ENCODE data around the gene C1QL4. TPM values are rescaled to one million over a fixed set of nuclear protein-coding genes. Genes with fewer than 3 reads are reported as not detected.

C1QL4 gene
- total RNA-seq, 1 experiment from 2014 or later, result not detected

- peaks cover 27% of the 10 kb centered on the region for H3K27me3 Mint-ChIP-seq (ENCODE audit: unreplicated experiment)
- TF ChIP-seq CTCF (IDR thresholded peaks at IDR 0.05; ENCODE audit: unreplicated experiment), result no peak
- BruUV-seq (replicated peaks), result no TSS peak
- peaks cover 11% of the 10 kb centered on the region for H3K36me3 Mint-ChIP-seq (ENCODE audit: insufficient read depth, unreplicated experiment)
- CTCF ChIA-PET, result interaction anchor here (1.0 kb wide), 1 partner anchor 196 kb away, joined by 5 read pairs; no protein-coding TSS in a partner anchor
- H3K4me3 Mint-ChIP-seq (ENCODE audit: low read depth, unreplicated experiment), result no peak overlapping the region
- H3K27ac Mint-ChIP-seq (ENCODE audit: unreplicated experiment), result no peak overlapping the region
- H3K4me1 Mint-ChIP-seq (ENCODE audit: low read depth, unreplicated experiment), result peaks cover 23% of the 10 kb centered on the region
- no peaks in the 10 kb centered on the region for H3K9me3 Mint-ChIP-seq (ENCODE audit: low read depth, unreplicated experiment)
- intact Hi-C loops (cut with micrococcal nuclease; ENCODE audit: unreplicated experiment), result no loop called here
- DNase-seq, result no peak
Observed at GRCh38 chr12:49294804-49295081, 42.2 kb downstream of the C1QL4 start.

DNA sequence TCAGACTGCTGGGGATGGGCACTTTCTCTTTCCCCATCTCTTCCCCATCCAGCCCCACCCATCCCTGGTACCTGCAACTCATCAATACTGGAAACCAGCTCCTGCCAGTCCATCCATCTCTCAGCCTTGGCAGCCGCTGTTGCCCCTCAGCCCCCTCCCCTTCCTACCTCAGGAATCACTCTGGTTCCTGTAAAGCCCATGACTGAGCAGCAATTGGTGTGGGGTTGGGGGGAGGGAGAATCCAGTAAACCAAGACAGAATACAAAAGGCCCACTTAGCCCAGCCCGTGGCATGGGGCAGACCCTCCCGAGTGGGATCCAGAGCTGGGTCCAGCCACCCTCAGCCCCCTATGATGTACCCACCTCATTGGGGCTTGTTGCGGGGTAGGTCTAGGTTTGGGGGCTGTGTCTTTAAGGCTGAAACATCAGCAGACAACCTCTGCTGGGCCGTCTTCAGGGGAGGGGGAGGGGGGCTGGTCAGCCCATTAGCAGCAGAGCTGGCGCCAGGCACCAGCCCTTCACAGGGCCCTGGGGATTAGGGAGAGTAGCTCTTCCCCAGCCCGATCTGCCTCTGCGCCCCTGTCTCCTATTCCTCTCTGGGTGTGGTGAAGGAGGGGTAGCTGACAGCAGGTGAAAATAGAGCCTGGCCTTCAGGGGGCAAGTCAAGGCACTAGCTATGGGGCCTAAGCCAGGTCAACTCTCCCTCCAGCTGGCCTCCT is 42.7 kb downstream of the C1QL4 start:
- DNase-seq, result no peak
- no peak overlapping the region for H3K4me3 Mint-ChIP-seq (ENCODE audit: low read depth, unreplicated experiment)
- H3K4me1 Mint-ChIP-seq (ENCODE audit: low read depth, unreplicated experiment), result peaks cover 23% of the 10 kb centered on the region
- peaks cover 27% of the 10 kb centered on the region for H3K27me3 Mint-ChIP-seq (ENCODE audit: unreplicated experiment)
- TF ChIP-seq CTCF (IDR thresholded peaks at IDR 0.05; ENCODE audit: unreplicated experiment), result no peak
- intact Hi-C loops (cut with micrococcal nuclease; ENCODE audit: unreplicated experiment), result no loop called here
- H3K36me3 Mint-ChIP-seq (ENCODE audit: insufficient read depth, unreplicated experiment), result peaks cover 11% of the 10 kb centered on the region
- BruUV-seq (replicated peaks), result no TSS peak
- no peaks in the 10 kb centered on the region for H3K9me3 Mint-ChIP-seq (ENCODE audit: low read depth, unreplicated experiment)
- no peak overlapping the region for H3K27ac Mint-ChIP-seq (ENCODE audit: unreplicated experiment)
- CTCF ChIA-PET, result no interaction called here

DNA sequence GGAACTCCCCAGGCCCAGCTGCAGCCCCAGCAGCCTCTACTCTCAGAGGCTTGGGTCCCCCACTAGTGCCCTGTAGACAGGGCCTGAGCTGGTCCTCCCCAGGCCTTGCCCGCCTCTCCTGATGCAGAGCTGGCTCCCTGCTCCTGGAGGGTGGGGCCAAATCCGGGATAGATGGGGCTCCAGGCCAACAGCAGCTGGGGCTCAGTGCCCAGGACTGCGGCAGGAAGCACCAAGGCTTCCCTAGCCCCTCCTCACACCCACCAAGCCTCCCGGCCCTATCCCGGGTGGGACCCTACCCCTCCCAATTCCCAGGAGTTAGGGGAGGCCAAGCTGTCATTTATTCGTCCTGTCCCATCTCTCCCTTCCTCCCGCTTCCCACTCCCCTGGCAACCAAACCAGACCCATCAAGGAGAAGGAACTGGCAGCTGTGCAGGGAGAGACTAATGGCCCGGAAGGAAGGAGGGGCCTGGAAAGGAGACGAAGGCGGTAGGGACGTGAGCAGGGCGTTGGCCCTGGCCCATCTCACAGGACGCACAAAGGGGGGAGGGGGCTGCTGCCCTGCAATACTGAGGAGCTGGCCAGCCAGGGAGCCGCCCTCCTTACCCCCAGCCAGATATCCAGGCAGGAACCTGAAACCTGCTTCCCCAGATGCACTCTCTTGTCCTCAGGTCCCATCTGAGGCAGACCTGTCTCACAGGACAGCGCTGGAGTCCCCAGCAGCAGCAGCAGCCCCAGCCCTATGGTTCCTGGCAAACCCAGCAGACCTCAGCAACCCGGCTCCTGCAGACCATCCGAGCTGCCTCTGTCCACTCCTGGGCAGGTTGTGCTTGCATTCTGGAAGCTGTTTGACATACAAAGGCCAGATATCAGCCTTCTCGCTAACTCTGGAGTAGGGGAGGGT is 43.7 kb downstream of the C1QL4 start:
- Mint-ChIP-seq H3K27ac (ENCODE audit: unreplicated experiment) (no peak overlapping the region), H3K4me3 (ENCODE audit: low read depth, unreplicated experiment) (no peak overlapping the region), H3K9me3 (ENCODE audit: low read depth, unreplicated experiment) (no peaks in the 10 kb centered on the region), H3K4me1 (ENCODE audit: low read depth, unreplicated experiment) (peaks cover 15% of the 10 kb centered on the region), H3K27me3 (ENCODE audit: unreplicated experiment) (peaks cover 29% of the 10 kb centered on the region), H3K36me3 (ENCODE audit: insufficient read depth, unreplicated experiment) (peaks cover 5% of the 10 kb centered on the region)
- TF ChIP-seq CTCF (IDR thresholded peaks at IDR 0.05; ENCODE audit: unreplicated experiment), result no peak
- CTCF ChIA-PET, result no interaction called here
- intact Hi-C loops (cut with micrococcal nuclease; ENCODE audit: unreplicated experiment), result no loop called here
- BruUV-seq (replicated peaks), result no TSS peak
- DNase-seq, result no peak

DNA sequence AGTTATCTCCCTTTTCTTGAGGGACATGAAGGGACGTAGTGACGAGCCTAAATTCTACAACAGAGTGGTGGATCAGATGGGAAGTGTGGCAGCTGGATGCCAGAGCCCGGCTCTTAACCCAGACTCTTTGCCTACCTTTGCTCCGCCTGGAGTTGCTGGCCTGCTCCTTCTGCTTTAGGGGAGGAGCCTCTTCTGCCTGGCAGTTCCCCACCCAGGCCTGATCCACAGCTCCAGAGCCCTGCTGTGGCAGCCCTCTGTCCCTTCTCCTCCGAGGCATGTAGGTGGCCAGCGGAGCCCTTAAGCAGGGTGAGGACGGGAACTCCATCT is 44.3 kb downstream of the C1QL4 start:
- CTCF ChIA-PET, result no interaction called here
- no peak for DNase-seq
- Mint-ChIP-seq H3K4me3 (ENCODE audit: low read depth, unreplicated experiment) (no peak overlapping the region), H3K36me3 (ENCODE audit: insufficient read depth, unreplicated experiment) (peaks cover 5% of the 10 kb centered on the region), H3K27ac (ENCODE audit: unreplicated experiment) (no peak overlapping the region), H3K9me3 (ENCODE audit: low read depth, unreplicated experiment) (no peaks in the 10 kb centered on the region), H3K27me3 (ENCODE audit: unreplicated experiment) (peaks cover 35% of the 10 kb centered on the region), H3K4me1 (ENCODE audit: low read depth, unreplicated experiment) (peaks cover 9% of the 10 kb centered on the region)
- BruUV-seq (replicated peaks), result no TSS peak
- intact Hi-C loops (cut with micrococcal nuclease; ENCODE audit: unreplicated experiment), result no loop called here
- no peak for TF ChIP-seq CTCF (IDR thresholded peaks at IDR 0.05; ENCODE audit: unreplicated experiment)

Measured in Calu3 (cell line).